Measurements from ENCODE around the gene DTX2. TPM values are rescaled to one million over a fixed set of nuclear protein-coding genes. Genes with fewer than 3 reads are reported as not detected.
"Not testable (repeated sequence)": the region's sequence is repeated elsewhere in the genome, so short reads cannot be mapped to it uniquely, and the experiment has no call there.

The DTX2 gene
- polyA plus RNA-seq, 12 donors: 6.2 to 23.4 (median 7.7) TPM; not detected in 1

DNA sequence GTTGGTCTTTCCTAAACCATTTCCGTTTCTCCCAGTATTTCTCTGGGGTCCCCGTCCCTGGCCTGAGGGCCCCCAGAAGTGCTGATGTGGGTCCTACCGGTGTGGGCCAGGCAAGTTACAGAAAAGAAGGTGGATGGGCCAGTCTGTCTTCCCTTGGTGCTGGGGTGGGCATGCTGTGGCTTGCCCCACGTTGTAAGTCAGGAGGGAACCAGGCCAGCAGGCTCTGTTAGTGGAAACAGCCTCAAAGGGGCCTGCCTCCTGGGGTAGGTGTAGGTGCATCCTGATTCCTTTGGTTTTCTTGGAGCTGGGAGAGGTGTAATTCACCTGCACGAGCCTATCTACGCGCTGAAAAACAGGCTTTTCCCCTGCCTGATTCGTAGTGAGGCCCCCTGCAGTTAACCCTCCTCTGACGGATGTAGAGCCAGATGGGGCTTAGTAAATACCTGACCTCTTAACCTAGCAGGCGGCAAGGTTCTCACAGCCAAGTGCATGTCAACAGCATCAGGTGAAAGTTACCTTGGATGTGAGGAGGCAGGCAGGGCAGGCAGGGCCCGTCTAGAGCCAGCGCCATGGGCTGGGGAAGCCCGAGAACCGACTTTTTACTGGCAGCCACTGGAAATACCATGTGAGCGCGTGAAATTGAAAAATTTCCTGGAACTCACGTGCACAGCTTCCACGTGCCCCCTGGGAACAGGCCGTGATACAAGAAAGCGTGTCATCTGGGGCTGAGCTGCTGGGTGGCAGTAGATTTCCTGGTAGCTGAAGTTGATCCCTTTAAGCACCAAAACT lies 24.5 kb downstream of the DTX2 start:
- not testable (repeated sequence) for DNase-seq

DNA sequence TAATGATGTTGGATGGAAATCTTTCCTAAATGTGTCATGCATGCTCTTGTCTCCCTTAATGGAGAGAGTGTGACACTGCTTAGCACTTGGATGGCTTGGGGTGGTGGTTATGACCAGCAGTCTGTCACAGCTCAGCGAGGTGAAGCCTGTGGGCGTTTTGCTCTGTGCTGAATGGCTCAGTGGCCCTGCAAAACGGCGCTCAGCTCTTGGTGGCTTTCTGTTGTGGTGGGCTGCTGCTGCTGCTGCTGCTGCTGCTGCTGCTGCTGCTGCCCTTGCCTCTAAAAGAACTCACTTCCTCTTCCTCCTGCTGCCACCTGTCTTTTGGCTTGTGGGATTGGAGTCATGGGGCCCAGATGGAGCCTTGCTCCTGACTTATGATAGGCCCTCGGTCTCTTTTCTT lies 25.1 kb downstream of the DTX2 start:
- DNase-seq: not testable (repeated sequence)

GRCh38 chr7:76487969-76488368 lies 26.5 kb downstream of the DTX2 start:
- not testable (repeated sequence) for DNase-seq

- not testable (repeated sequence) for DNase-seq
Observed at GRCh38 chr7:76492139-76492538, 30.6 kb downstream of the DTX2 start.

GRCh38 chr7:76495717-76496116 lies 34.2 kb downstream of the DTX2 start:
- not testable (repeated sequence) for DNase-seq

DNA sequence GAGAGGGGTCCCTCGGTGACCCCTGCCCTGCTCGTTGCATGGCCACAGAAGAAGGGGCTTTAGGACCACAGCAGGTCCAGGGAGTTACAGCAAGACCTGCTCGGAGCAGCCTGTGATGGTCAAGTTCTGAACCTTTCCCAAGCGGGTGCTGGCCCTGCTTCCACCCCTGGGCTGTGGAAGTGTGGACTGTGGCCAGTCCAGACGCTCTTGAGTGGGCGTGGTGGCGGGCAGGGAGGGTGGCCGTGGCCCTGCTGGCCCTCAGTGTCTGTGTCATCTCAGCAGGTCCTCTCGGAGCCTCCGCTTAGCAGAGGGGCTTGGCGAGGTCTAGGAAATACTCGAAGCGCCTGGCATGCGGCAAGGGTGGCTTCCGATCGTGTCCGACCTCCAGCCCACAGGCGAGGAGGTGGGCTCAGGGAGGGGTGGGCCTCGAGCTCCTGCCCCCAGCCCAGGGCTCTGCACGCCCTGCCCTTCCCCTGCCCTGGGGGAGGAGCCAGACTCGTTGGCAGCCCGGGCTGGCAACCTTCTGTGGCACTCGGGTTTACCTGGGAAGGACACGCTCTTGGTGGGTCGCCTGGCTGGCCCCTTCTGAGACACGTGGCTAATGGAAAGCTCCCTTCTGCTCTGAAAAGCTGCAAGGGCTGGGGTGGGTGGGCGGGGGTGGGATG lies 36.5 kb downstream of the DTX2 start:
- not testable (repeated sequence) for DNase-seq

- not testable (repeated sequence) for DNase-seq
Observed at GRCh38 chr7:76498583-76499200, 37.2 kb downstream of the DTX2 start.

DNA sequence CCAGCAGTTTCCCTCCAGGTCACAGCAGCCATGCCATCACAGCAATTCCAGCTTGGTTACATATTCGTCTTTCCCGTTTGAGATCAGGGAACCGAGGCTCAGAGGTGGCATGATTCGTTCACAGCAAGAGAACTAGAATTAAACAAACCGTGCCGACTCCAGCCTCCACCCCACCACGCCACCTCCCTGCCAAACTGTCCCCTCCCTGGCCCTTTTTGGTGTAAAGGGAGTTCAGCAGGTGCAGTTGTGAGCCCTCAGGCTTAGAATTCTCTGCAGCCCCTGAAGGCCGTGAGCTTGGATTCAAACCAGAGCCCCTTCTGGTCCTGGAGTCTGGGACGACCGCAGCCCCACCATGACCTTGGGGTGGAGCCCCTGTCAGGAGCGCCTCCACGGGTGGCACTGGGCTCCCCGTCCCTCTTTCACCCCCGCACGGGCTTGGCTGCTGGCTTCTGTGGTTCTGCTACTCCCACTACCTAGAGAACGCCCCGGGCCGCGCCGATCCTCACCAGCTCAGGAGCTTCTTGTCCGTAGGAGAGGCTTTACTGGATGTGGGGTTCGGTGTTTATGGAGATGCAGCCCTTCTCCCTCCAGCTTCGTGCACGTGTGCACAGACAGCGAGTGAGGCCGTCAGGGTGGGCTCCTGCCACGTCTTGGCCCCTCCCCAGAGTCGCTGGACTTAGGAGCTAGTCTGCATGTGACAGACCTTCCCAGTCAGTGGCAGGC lies 37.9 kb downstream of the DTX2 start:
- DNase-seq: not testable (repeated sequence)

- not testable (repeated sequence) for DNase-seq
Observed at GRCh38 chr7:76499924-76500241, 38.4 kb downstream of the DTX2 start.

- DNase-seq: not testable (repeated sequence)
Observed at GRCh38 chr7:76502224-76502623, 40.7 kb downstream of the DTX2 start.

GRCh38 chr7:76502836-76503235 lies 41.3 kb downstream of the DTX2 start:
- not testable (repeated sequence) for DNase-seq

GRCh38 chr7:76503244-76503643 lies 41.7 kb downstream of the DTX2 start:
- not testable (repeated sequence) for DNase-seq

DNA sequence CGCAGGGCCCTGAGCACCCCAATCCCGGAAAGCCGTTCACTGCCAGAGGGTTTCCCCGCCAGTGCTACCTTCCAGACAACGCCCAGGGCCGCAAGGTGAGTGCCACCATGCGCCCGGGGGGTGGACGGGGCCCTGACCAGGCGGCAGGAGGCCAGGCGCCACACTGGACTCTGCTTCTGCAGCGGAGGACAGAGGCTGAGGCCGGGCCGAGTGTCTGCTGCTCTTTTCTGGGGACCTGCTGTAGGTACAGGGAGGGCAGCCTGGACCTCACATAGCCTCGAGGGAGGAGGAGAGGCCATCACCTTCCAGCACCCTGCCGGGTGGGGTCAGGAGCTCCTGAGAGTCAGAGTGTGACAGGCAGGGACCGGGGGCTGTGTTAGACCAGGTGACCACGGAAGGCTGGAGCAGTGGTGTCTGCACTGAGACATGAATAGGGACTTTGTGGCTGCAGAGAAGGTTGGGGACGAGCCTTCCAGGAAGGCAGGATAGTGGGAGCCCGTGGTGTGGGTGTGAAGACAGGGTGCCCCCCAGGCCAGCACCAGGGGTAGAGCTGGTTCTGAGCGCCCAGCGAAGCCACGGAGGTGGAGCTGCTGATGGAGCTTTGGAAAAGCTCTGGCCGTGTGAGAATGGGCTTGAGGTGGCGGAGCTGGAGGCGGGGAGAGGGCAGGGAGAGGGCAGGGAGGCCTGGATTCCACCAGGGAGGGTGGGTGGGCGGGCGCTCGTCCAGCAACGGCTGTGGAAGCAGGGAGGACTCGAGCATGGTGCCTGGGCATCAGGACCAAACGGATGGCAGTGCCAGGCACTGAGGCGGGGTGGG lies 43.0 kb downstream of the DTX2 start:
- DNase-seq: not testable (repeated sequence)

- DNase-seq: no peak
Observed at GRCh38 chr7:76505168-76506080, 43.9 kb downstream of the DTX2 start.

GRCh38 chr7:76506081-76506440 lies 44.6 kb downstream of the DTX2 start:
- DNase-seq: no peak

- DNase-seq: not testable (repeated sequence)
Observed at GRCh38 chr7:76506643-76507042, 45.1 kb downstream of the DTX2 start.

GRCh38 chr7:76507723-76508406 lies 46.4 kb downstream of the DTX2 start:
- DNase-seq: no peak

- no peak for DNase-seq
Observed at GRCh38 chr7:76509931-76510877, 48.7 kb downstream of the DTX2 start, which contains the start of gene UPK3B. Gene UPK3B (plus strand): TSS chr7:76510552. CDS start chr7:76510653, 101 bp downstream.

All from muscle of arm (tissue), 12 donors.